GM18499 (cell line): Measurements from ENCODE around the gene AGFG1.
A peak's percentile ranks its signal among the peaks of the same experiment; 100 is the strongest.

Experiments
- ATAC-seq: cut with Tn5 transposase; IDR thresholded peaks from one replicate; pipeline ENCODE4 v1.9.1; 2021; ENCODE audit warnings: moderate number of reproducible peaks; ENCODE audit not compliant: insufficient read depth, unreplicated experiment

AGFG1 gene

DNA sequence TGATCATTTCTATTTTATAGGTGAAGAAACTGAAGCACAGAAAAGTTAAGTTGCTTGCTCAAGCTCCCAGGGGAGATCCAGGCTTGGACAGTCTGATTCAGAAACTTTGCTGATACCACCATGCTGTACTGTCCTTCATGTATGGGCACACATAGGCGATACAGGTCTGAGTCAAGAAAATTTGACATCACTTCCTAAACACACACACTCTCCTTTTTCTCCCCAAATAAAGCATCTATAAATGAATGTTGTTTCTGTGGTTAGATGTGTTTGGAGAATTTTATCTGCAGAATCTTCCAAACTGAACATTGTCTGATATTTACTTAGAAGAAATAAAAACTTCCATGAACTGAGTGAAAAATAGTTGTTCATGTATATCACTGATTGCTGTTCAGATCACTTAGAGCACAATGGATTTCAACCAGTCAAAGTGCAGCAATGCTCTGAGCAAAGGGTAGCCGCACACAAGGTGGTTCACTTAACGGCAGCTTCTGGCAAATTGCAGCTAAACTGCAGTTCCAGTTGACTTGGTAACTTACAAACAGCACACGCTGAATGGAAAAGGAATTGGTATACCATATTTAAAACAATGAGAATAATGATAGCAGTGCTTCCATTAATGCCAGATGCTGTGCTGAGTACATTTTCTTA lies 10.0 kb upstream of the AGFG1 start:
- peak; percentile 6 for ATAC-seq

DNA sequence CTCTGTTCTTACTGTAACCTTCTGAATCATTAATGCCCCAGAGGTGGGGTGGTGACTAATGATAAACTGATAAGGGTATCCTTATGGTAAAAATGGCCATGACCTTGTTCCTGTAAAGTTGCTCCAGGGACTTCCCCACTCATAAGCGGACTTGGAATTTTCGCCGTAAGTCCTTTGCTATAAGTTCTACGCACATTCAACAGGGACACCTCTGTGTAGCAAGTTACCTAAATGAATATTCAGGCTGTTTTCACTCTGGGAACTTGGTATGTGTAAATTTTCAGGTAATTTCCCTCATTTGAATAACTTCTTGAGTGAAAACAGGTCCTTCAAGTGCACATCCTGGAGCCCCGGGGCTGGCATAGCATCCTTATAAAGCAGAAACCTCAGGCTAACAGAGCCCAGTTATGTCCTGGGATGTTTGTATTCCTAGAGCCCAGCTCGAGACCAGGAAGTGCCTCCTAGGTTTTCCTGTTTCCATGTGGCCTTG lies 9.4 kb upstream of the AGFG1 start:
- peak; percentile 47 for ATAC-seq

DNA sequence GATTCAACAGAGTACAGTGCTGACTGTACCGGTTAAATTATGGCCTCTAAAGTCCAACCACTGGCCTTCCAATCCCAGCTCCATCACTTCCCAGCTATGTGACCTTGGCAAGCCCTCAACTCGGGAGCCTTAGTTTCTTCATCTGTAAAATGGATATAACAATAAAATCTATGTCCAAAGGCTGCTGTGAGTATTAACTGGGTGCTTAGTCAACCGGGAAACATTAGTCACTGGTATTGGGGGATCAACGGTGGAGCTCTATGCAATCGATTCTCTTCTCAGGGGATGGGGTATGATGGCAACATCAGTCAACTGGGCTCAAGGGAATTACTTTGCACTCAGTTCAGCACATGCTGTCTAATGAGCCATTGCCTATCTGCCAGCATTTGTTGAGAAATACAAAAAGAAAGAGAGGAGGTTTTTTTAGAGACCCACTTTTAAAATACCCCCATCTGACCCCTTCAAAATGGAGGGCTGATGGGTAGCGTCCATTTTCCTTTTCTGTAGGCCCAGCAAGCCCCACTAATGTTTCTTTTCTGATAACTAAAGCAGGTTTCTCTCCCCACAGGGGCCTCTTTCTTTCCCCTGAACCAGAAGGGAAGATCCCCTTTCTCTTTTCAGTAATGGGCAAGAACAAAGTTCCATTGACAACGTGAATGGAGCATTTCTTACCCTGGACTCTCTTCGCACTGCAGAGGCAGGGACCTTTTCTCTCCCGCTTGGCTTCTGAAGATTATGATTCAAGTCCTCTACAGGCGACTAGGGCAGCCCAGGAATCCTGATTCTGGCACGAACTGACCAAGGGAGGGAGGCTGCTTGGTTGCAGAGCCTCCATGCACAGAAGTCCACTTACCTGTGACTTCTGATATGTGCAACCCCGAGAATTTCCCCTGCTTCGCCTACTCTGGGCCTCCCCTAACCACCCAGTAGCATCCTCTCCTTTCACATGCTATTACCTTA lies 8.7 kb upstream of the AGFG1 start:
- no peak for ATAC-seq

DNA sequence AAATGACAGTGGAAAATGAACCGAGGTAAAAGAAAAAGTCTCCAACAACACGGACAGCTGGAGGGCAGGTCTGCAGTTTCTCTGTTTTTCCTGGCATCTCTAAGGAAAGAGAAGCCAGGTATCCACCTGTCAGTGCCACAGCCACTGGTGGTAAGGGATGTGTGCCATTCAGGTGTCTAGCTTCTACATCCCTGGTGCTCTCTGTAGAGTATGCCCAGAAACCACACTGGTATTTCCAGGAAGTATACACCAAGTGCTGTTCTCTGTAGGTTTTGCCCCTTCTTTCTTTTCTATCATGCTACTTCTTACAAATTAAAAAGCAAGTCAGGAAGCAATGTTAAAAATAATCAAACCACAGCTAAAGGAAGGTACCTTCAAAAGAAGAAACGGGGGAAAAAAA lies 7.6 kb upstream of the AGFG1 start:
- ATAC-seq, result no peak

GRCh38 chr2:227464851-227465250 lies 7.1 kb upstream of the AGFG1 start:
- ATAC-seq, result no peak

- no peak for ATAC-seq
These were observed 4.9 kb upstream of the AGFG1 start for GRCh38 chr2:227466887-227467600.

GRCh38 chr2:227471412-227471811 lies 544 bp upstream of the AGFG1 start:
- ATAC-seq, result no peak

DNA sequence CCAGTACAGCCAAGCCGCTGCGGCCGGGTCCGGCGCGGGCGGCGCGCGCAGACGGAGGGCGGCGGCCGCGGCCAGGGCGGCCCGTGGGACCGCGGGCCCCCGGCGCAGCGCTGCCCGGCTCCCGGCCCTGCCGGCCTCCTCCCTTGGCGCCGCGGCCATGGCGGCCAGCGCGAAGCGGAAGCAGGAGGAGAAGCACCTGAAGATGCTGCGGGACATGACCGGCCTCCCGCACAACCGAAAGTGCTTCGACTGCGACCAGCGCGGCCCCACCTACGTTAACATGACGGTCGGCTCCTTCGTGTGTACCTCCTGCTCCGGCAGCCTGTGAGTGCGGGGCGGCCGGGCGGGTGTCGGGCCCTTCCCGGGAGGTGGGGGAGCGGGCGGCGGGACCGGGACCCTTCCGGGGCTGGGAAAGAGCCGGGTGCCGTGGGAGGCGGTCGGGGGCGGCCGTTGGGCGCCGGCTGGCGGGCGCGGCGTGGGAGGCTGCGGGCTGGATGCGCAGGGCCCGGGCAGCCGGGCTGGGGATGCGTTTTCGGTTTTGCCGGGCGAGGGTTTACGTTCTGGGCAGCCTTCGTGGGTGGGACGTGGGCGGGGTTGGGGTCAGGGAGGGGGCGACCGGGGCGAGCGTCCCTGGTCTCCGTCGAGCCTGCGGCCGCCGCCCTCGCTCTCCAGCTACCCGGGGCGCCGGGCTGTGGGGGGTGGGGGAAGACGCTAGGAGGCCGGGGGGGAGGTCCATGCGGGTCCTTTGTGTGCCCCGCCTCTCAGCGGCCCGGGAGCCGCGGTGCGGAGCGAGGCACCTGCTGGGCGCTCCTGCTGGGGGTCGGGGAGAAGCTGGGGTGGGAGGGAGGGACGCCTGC lies 537 bp downstream of the AGFG1 start:
- peak; percentile 42 for ATAC-seq

GRCh38 chr2:227473122-227473461 lies 1.1 kb downstream of the AGFG1 start:
- no peak for ATAC-seq

DNA sequence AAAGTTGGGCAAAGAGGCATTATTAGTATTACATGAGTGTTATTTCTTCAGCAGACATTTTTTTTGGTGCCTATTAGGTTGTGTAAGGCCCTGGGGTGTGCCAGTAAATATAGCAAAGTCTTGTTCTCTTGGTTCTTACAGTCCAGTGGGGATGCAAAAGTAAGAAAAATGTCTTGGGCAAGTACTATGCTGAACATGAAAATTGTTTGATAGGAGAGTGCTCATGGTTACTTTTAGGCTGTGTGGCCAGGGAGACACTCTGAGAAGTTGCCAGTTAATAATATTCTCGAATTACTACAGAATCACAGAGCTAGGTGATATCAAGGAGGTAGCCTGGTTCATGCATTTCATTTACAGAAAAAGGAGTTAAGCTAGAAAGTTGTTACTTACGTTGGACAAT lies 1.9 kb downstream of the AGFG1 start:
- no peak for ATAC-seq

- ATAC-seq, result no peak
These were observed 2.5 kb downstream of the AGFG1 start for GRCh38 chr2:227474410-227474809.

GRCh38 chr2:227477291-227477690 lies 5.3 kb downstream of the AGFG1 start:
- no peak for ATAC-seq

DNA sequence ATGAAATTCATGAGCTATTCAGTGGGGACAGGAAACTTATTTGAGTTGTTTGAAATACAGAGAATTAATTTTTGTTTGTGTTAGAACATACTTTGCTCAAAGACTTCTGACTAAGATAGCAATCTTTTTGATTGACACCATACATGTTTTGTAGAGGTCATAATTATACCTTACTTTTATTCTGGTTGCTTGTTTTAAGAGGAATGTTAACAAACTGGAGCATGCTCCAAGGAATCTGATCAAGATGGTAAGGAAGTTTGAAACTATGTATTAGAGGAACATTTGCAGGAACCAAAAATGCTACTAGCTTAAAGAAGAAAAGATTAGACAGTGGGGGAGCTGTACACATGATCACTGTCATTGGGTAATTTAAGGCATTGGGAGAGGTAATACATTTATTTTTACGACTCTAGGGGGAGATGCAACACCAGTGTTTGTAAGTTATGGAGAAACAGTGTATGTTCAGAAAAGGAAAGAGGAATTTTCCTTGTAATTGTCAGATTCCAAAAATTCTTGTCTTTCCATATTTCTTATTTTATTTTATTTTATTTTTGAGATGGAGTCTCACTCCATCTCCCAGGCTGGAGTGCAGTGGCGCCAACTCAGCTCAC lies 8.0 kb downstream of the AGFG1 start:
- ATAC-seq, result no peak

GRCh38 chr2:227480528-227480927 lies 8.6 kb downstream of the AGFG1 start:
- ATAC-seq, result peak; percentile 32

DNA sequence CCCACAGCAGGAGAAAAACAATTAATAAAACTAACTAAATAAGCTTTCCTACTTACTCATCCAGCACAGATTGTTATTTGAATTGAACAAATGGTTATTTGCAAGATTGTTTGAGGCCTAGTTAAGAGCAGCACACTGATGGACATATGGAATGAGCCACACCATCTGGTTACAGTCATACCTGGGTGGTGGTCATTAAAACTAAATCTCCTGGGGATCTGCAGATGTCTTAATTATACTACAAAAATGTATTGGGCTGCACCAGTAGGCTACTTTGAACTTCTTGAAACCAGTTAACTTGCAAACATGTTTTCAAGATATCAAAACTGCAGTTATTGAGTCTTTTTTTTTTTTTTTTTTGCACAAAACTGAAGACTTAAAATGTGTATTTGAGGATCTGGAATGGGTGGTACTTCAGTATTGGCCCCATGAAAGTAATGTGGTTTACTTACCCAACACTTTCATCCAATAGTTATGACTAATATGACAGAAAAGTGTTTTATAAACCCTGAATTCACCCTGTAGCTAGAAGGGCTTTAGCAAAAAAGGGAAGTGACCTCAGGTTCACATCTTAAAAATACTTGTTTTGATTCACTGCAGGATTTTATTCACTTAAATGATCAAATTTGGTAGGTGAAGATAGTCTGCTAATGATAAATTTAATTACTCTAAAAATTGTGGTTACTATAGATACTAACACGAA lies 10.8 kb downstream of the AGFG1 start:
- ATAC-seq, result peak; percentile 72

GRCh38 chr2:227485429-227485828 lies 13.5 kb downstream of the AGFG1 start:
- ATAC-seq, result no peak

GRCh38 chr2:227486688-227487087 lies 14.7 kb downstream of the AGFG1 start:
- no peak for ATAC-seq

DNA sequence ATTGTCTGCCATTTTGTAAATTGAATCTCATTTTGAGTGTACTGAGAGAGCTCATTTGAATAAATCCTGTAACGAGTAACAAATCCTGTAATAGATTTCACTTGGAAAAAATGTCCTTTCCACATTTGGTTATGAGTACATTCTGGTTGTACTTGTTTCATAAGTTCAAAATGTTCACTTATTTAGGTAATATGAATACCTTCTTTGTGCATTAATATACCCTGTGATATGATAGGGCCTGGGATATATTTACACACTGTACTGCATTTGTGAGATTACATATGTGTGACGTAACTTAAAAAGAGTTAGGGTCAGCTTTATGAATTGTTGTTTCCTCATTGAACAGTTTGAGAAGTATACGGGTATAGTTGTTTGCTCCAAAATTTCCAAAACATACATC lies 16.1 kb downstream of the AGFG1 start:
- ATAC-seq, result no peak

GRCh38 chr2:227491386-227491785 lies 19.4 kb downstream of the AGFG1 start:
- no peak for ATAC-seq
